GM10266 (cell line): ENCODE data around the gene UGT2A2.

Experiments used
- DNase-seq: peaks from one replicate; pipeline ENCODE4 v3.0.0; 2012; ENCODE audit errors: extremely low spot score
- TF ChIP-seq, protein P1 (sequence below): IDR thresholded peaks from 2 replicates; pipeline ENCODE4 v1.5.1; 2012; ENCODE audit warnings: mild to moderate bottlenecking, low read depth; ENCODE audit not compliant: control insufficient read depth, insufficient read depth; ENCODE audit errors: missing control alignments

Gene UGT2A2

GRCh38 chr4:69650872-69651271 is 11.4 kb upstream of the UGT2A2 start:
- no peak for DNase-seq
- TF ChIP-seq, protein P1, sequence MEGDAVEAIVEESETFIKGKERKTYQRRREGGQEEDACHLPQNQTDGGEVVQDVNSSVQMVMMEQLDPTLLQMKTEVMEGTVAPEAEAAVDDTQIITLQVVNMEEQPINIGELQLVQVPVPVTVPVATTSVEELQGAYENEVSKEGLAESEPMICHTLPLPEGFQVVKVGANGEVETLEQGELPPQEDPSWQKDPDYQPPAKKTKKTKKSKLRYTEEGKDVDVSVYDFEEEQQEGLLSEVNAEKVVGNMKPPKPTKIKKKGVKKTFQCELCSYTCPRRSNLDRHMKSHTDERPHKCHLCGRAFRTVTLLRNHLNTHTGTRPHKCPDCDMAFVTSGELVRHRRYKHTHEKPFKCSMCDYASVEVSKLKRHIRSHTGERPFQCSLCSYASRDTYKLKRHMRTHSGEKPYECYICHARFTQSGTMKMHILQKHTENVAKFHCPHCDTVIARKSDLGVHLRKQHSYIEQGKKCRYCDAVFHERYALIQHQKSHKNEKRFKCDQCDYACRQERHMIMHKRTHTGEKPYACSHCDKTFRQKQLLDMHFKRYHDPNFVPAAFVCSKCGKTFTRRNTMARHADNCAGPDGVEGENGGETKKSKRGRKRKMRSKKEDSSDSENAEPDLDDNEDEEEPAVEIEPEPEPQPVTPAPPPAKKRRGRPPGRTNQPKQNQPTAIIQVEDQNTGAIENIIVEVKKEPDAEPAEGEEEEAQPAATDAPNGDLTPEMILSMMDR, result no peak

DNA sequence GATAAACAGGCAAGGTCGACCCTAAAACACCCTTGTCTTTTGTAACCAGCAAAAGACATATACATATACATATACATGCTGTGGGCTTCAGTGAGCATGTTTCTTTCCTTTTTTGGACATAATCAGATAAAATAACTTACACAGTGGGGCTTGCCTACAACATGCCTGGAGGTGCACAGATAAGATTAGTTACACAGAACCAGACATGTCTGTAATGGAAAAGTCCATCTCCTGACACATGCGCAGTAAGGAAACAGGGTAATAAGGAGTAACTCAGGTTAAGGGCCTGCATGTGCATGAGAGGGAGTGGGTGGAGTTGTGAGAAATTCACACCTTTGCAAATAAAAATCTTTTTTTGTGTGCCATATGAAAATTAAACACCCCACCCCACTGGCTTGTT is 10.2 kb upstream of the UGT2A2 start:
- DNase-seq, result no peak
- TF ChIP-seq, protein P1, result no peak

- DNase-seq, result no peak
- TF ChIP-seq, protein P1, result no peak
These were observed 9.8 kb upstream of the UGT2A2 start for GRCh38 chr4:69649207-69649606.

GRCh38 chr4:69642961-69643360 is 3.5 kb upstream of the UGT2A2 start:
- DNase-seq, result no peak
- TF ChIP-seq, protein P1, result no peak

DNA sequence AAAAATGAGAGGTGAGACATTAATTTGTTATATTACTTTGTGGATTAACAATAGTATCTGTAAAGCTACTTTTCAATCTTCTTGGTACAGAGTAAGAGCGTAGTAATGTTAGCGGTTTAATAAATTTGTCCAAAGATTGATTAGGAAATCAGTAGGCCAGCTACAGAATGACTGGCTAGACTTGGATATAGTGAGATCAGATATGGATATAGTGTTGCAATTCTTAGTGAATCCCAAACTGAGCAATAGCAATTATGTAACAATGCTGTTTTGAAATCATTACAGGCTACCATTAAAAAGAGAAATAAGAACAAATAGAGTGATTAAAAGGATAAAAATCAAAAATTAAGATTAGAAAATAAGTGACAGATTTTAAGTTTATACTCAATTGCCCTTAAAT is 847 bp upstream of the UGT2A2 start:
- TF ChIP-seq, protein P1, result no peak
- DNase-seq, result no peak

GRCh38 chr4:69617083-69617694 is 22.3 kb downstream of the UGT2A2 start:
- TF ChIP-seq, protein P1, result peak; percentile 14
- peak; percentile 9 for DNase-seq

DNA sequence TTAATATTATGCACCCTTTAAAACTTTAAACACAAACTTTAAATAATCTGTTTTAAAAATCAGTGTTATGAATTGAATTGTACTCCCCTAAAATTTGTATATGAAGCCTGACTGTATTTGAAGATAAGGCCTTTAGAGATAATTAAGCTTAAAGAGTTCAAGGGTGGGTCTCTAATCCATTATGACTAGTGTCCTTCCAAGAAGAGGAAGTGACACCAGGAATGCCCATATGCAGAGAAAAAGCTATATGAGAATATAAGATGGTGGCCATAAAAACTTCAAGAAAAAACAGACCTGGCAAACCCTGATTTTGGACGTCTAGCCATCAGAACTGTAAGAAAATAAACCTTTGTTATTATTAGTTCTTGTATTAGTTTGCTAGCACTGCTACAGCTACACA is 29.0 kb downstream of the UGT2A2 start:
- TF ChIP-seq, protein P1, result no peak
- DNase-seq, result no peak
